NCI-H2107 (cell line): ENCODE results near the gene CYSTM1.

Experiments used
- DNase-seq: peaks from one replicate; lab custom pipeline; 2025; lab: John Stamatoyannopoulos, UW

CYSTM1 gene

GRCh38 chr5:140174465-140175366 is at the start of gene CYSTM1:
Gene CYSTM1 (plus strand): TSS chr5:140175188. CDS start chr5:140194466, 19,278 bp downstream.
- DNase-seq, result peak; percentile 89

- DNase-seq, result no peak
Measured at GRCh38 chr5:140125637-140126036, 49.4 kb upstream of the CYSTM1 start, which contains the start of gene IGIP. Gene IGIP (plus strand): TSS chr5:140125937. CDS start chr5:140128477, 2,540 bp downstream.

- DNase-seq, result no peak
Measured at GRCh38 chr5:140126315-140127012, 48.5 kb upstream of the CYSTM1 start.

GRCh38 chr5:140128376-140128775 is 46.6 kb upstream of the CYSTM1 start:
- no peak for DNase-seq

GRCh38 chr5:140130949-140131733 is 43.8 kb upstream of the CYSTM1 start:
- DNase-seq, result no peak

GRCh38 chr5:140131967-140132409 is 43.0 kb upstream of the CYSTM1 start:
- no peak for DNase-seq

GRCh38 chr5:140133514-140134167 is 41.3 kb upstream of the CYSTM1 start:
- DNase-seq, result no peak

GRCh38 chr5:140134277-140134935 is 40.6 kb upstream of the CYSTM1 start:
- DNase-seq, result no peak

GRCh38 chr5:140135127-140135526 is 39.9 kb upstream of the CYSTM1 start:
- no peak for DNase-seq

- no peak for DNase-seq
Measured at GRCh38 chr5:140136624-140137023, 38.4 kb upstream of the CYSTM1 start.

GRCh38 chr5:140140435-140140834 is 34.6 kb upstream of the CYSTM1 start:
- DNase-seq, result no peak

- no peak for DNase-seq
Measured at GRCh38 chr5:140141241-140141640, 33.7 kb upstream of the CYSTM1 start.

- DNase-seq, result no peak
Measured at GRCh38 chr5:140142246-140142645, 32.7 kb upstream of the CYSTM1 start.

GRCh38 chr5:140142856-140143255 is 32.1 kb upstream of the CYSTM1 start:
- no peak for DNase-seq

- DNase-seq, result no peak
Measured at GRCh38 chr5:140143521-140144258, 31.3 kb upstream of the CYSTM1 start.

- DNase-seq, result no peak
Measured at GRCh38 chr5:140145256-140145655, 29.7 kb upstream of the CYSTM1 start.

GRCh38 chr5:140145818-140146522 is 29.0 kb upstream of the CYSTM1 start:
- no peak for DNase-seq

GRCh38 chr5:140146523-140146842 is 28.5 kb upstream of the CYSTM1 start:
- DNase-seq, result no peak

GRCh38 chr5:140147460-140147859 is 27.5 kb upstream of the CYSTM1 start:
- no peak for DNase-seq

- DNase-seq, result no peak
Measured at GRCh38 chr5:140148508-140148907, 26.5 kb upstream of the CYSTM1 start.
